ENCODE measurements around the gene PER1.

- no peak for TF ChIP-seq POLR2AphosphoS5 (IDR thresholded peaks at IDR 0.05; ENCODE audit: borderline replicate concordance, low read depth, low read length)
- no peak for TF ChIP-seq EZH2 (IDR thresholded peaks at IDR 0.05)
- TF ChIP-seq FOXP2 (optimal IDR thresholded peaks at IDR 0.05; ENCODE audit: control extremely low read depth, extremely low read length, insufficient read depth): no peak
These were observed 27.7 kb downstream of the PER1 start for GRCh38 chr17:8124350-8125153.

Measured in SK-N-MC (cell line).